Brain microvascular endothelial cell (primary cell): ENCODE measurements around the gene SLC25A29.

Source experiments
- DNase-seq: peaks from one replicate; pipeline ENCODE4 v3.0.0-alpha.2; 2020
- H3K27ac ChIP-seq: fragments of 250-450 bp; sonication (Bioruptor Pico); 2 replicates; pipeline ENCODE4 v1.5.1; 2020; ENCODE audit warnings: mild to moderate bottlenecking, moderate library complexity
- H3K27me3 ChIP-seq: fragments of 250-450 bp; sonication (Bioruptor Pico); replicated peaks from 2 replicates; pipeline ENCODE4 v1.5.1; 2020; ENCODE audit warnings: mild to moderate bottlenecking
- H3K36me3 ChIP-seq: fragments of 250-450 bp; sonication (Bioruptor Pico); replicated peaks from 2 replicates; pipeline ENCODE4 v1.5.1; 2020; ENCODE audit warnings: mild to moderate bottlenecking
- H3K4me3 ChIP-seq: 2 replicates; pipeline ENCODE4 v1.5.1; 2011; ENCODE audit warnings: low read depth, mild to moderate bottlenecking, control low read depth, low read length, moderate library complexity
- in situ Hi-C: cut with HindIII; loops from 2 replicates; pipeline ENCODE4 v1.10.0; 2017; ENCODE audit warnings: low sequenced_read_pairs, low pct_ligation_motif_present
- TF ChIP-seq, protein P1 (sequence below): IDR thresholded peaks from 2 replicates; pipeline ENCODE4 v1.5.1; 2011; ENCODE audit warnings: low read depth, mild to moderate bottlenecking, moderate library complexity, low read length, control low read depth, inconsistent platforms; ENCODE audit errors: missing control alignments

Gene SLC25A29

DNA sequence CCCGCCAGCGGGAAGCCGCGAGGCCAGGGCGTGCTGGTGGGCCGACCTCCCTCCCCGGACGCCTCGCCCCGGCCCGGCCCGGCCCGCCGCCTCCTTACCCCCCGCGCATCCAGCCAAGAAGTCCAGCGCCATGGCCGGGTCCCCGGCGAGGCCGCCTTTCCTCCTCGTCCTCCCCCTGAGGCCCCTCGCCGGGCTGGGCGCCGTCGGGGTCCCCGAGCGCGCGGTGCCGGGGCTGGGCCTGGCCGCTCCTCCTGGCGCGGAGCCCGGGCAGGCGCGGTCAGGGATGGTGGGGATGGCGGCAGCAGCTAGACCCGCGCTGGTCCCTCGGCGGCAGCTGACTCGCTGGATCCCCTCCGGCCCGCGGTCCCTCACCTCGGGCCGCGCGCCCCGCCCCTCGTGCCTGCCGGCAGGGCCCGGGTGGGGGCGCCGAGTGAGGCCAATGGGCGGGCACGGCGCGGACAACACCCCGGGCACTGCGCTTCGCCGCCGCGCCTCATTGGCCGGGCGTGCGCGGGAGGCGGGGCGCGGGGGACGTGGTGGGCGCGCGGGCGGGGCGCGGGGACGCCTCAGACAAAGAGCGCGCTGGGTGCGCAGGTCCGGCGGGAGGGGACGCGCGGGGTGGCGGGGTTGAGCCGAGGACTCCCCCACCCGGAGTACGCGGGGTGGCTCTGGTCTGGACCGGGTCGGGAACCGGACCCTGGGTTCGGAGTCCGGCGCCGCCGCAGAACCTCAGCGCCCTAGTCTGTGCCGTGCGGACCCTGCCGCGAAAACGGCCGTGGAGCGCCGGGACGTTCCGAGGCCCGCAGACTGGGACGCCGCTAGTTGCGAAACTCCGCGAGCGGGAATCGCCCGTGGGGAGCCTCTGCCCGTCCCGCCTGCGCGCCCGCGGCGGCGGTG lies at the start of gene SLC25A29:
SLC25A29 (minus strand) TSS at position 344 of the 897 bp plus-strand sequence; CDS start at position 132, 212 bp downstream.
- Histone ChIP-seq H3K4me3 (peak within 1 kb of the TSS; percentile 75), H3K27me3 (no peaks in the 10 kb centered on the region), H3K27ac (no peak within 1 kb of the TSS), H3K36me3 (no peaks in the 10 kb centered on the region)
- peak; percentile 59 for DNase-seq
- in situ Hi-C loops = no loop called here
- TF ChIP-seq, protein P1, sequence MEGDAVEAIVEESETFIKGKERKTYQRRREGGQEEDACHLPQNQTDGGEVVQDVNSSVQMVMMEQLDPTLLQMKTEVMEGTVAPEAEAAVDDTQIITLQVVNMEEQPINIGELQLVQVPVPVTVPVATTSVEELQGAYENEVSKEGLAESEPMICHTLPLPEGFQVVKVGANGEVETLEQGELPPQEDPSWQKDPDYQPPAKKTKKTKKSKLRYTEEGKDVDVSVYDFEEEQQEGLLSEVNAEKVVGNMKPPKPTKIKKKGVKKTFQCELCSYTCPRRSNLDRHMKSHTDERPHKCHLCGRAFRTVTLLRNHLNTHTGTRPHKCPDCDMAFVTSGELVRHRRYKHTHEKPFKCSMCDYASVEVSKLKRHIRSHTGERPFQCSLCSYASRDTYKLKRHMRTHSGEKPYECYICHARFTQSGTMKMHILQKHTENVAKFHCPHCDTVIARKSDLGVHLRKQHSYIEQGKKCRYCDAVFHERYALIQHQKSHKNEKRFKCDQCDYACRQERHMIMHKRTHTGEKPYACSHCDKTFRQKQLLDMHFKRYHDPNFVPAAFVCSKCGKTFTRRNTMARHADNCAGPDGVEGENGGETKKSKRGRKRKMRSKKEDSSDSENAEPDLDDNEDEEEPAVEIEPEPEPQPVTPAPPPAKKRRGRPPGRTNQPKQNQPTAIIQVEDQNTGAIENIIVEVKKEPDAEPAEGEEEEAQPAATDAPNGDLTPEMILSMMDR = no peak

- TF ChIP-seq, protein P1 = no peak
- no peak for DNase-seq
- no peaks in the 10 kb centered on the region for H3K27me3 ChIP-seq
- peaks cover 86% of the 10 kb centered on the region for H3K36me3 ChIP-seq
- no peak overlapping the region for H3K4me3 ChIP-seq
- no peak overlapping the region for H3K27ac ChIP-seq
- in situ Hi-C loops = no loop called here
These were observed 44.7 kb upstream of the SLC25A29 start for GRCh38 chr14:100350986-100351385.

GRCh38 chr14:100350276-100350926 lies 44.2 kb upstream of the SLC25A29 start:
- in situ Hi-C loops = no loop called here
- DNase-seq = no peak
- Histone ChIP-seq H3K27me3 (no peaks in the 10 kb centered on the region), H3K27ac (no peak overlapping the region), H3K4me3 (no peak overlapping the region), H3K36me3 (peaks cover 84% of the 10 kb centered on the region)
- TF ChIP-seq, protein P1 = no peak

GRCh38 chr14:100348784-100349685 lies 42.8 kb upstream of the SLC25A29 start:
- Histone ChIP-seq H3K27ac (no peak overlapping the region), H3K36me3 (peaks cover 70% of the 10 kb centered on the region), H3K4me3 (no peak overlapping the region), H3K27me3 (no peaks in the 10 kb centered on the region)
- DNase-seq = no peak
- in situ Hi-C loops = no loop called here
- TF ChIP-seq, protein P1 = no peak

DNA sequence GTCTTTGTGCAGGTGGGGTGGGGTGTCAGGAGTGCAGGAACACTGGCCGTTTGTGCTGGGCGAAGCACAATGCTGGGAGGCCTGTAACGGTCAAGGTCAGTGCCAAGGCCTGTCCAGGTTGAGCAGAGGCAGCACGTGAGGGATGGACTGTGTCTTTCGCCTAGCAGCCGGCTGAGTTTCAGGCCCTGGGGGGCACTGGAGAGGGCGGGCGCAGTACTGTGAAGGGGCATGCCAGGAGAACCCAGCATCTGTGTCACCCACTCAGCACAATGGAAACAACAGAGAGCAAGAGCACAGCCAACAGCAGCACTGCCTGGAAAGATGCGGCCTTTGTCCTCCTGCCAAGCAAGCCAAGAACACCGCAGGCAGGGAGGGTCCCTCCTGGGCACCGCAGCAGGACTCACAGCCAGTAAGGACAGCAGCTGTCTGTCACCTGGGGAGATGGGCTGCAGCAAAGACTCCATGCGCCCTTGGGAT lies 42.0 kb upstream of the SLC25A29 start:
- no peak overlapping the region for H3K27ac ChIP-seq
- TF ChIP-seq, protein P1 = no peak
- no peak overlapping the region for H3K4me3 ChIP-seq
- DNase-seq = no peak
- peaks cover 66% of the 10 kb centered on the region for H3K36me3 ChIP-seq
- in situ Hi-C loops = no loop called here
- H3K27me3 ChIP-seq = no peaks in the 10 kb centered on the region
